MM.1S (cell line): ENCODE data around the gene PTPRK.

Experiments
- CTCF ChIP-seq: fragments of 300-600 bp; sonication (generic); IDR thresholded peaks from 2 replicates; pipeline ENCODE4 v1.5.1; 2016; ENCODE audit warnings: antibody characterized with exemption, low read length, mixed read lengths
- EZH2 ChIP-seq: fragments of 300-600 bp; sonication (generic); optimal IDR thresholded peaks from 2 replicates; pipeline ENCODE3; 2017; ENCODE audit warnings: low read depth, mild to moderate bottlenecking, antibody characterized with exemption, low read length, mixed read lengths
- EZH2phosphoT487 ChIP-seq: fragments of 300-600 bp; sonication (generic); IDR thresholded peaks from 2 replicates; pipeline ENCODE4 v1.6.1; 2018; ENCODE audit warnings: antibody characterized with exemption, low read length

- TF ChIP-seq CTCF (no peak), EZH2phosphoT487 (no peak), EZH2 (no peak)
These were observed 501.6 kb downstream of the PTPRK start for GRCh38 chr6:128018821-128019220.
